GM23338 (cell line): ENCODE measurements around the gene FHDC1. TPM values are rescaled to one million over a fixed set of nuclear protein-coding genes. Genes with fewer than 3 reads are reported as not detected.

ENCODE experiments used
- ATAC-seq: fragments of 200-7000 bp; cut with Tn5 transposase; 3 replicates; pipeline ENCODE4 v1.9.1; 2020
- DNase-seq: peaks from one replicate; pipeline ENCODE4 v3.0.0-alpha.2; 2015; ENCODE audit warnings: low spot score
- H2AFZ ChIP-seq: fragments of 200-600 bp; sonication (generic); 2 replicates; pipeline ENCODE4 v1.8.0; 2016; ENCODE audit warnings: antibody characterized with exemption, mild to moderate bottlenecking, moderate library complexity
- H3F3A ChIP-seq: fragments of 200-600 bp; sonication (generic); replicated peaks from 2 replicates; pipeline ENCODE4 v1.8.0; 2017; ENCODE audit warnings: antibody characterized with exemption, mixed run types, low read depth
- H3K27ac ChIP-seq: fragments of 200-600 bp; sonication (generic); 2 replicates; pipeline ENCODE4 v1.6.1; 2016; ENCODE audit warnings: low read depth
- H3K27me3 ChIP-seq: fragments of 200-600 bp; sonication (generic); 2 replicates; pipeline ENCODE4 v1.8.0; 2016; ENCODE audit warnings: mild to moderate bottlenecking, mixed run types, moderate library complexity; ENCODE audit not compliant: insufficient read depth
- H3K36me3 ChIP-seq: fragments of 200-600 bp; sonication (generic); 2 replicates; pipeline ENCODE4 v1.8.0; 2016; ENCODE audit warnings: mild to moderate bottlenecking; ENCODE audit not compliant: insufficient read depth
- H3K4me1 ChIP-seq: fragments of 200-600 bp; sonication (generic); 2 replicates; pipeline ENCODE4 v1.8.0; 2016; ENCODE audit warnings: mild to moderate bottlenecking, moderate library complexity; ENCODE audit not compliant: insufficient read depth
- H3K4me2 ChIP-seq: fragments of 200-600 bp; sonication (generic); 2 replicates; pipeline ENCODE4 v1.7.1; 2017; ENCODE audit warnings: mixed run types
- H3K4me3 ChIP-seq: fragments of 200-600 bp; sonication (generic); 2 replicates; pipeline ENCODE4 v1.6.1; 2016; ENCODE audit warnings: mixed run types
- H3K79me2 ChIP-seq: fragments of 200-600 bp; sonication (generic); replicated peaks from 2 replicates; pipeline ENCODE4 v1.8.0; 2017; ENCODE audit warnings: mild to moderate bottlenecking; ENCODE audit not compliant: insufficient read depth
- H3K9me2 ChIP-seq: fragments of 200-600 bp; sonication (generic); 2 replicates; pipeline ENCODE4 v1.8.0; 2017; ENCODE audit not compliant: insufficient read depth
- H4K20me1 ChIP-seq: fragments of 200-600 bp; sonication (generic); replicated peaks from 2 replicates; pipeline ENCODE4 v1.8.0; 2017; ENCODE audit warnings: mild to moderate bottlenecking; ENCODE audit not compliant: insufficient read depth
- H3K27ac Mint-ChIP-seq: 2 replicates; pipeline ENCODE4 v1.8.0; 2020; ENCODE audit warnings: inconsistent platforms, mild to moderate bottlenecking, moderate library complexity, mixed read lengths
- H3K27me3 Mint-ChIP-seq: 3 replicates; pipeline ENCODE4 v1.8.0; 2022; ENCODE audit warnings: low read depth, mild to moderate bottlenecking, moderate library complexity, mixed read lengths, inconsistent platforms; ENCODE audit not compliant: insufficient read depth, poor library complexity
- H3K36me3 Mint-ChIP-seq: 3 replicates; pipeline ENCODE4 v1.8.0; 2021; ENCODE audit warnings: low read depth, mild to moderate bottlenecking, inconsistent platforms, moderate library complexity, mixed read lengths
- H3K4me1 Mint-ChIP-seq: 3 replicates; pipeline ENCODE4 v1.8.0; 2020; ENCODE audit warnings: mild to moderate bottlenecking, inconsistent platforms, mixed read lengths
- H3K4me3 Mint-ChIP-seq: 3 replicates; pipeline ENCODE4 v1.8.0; 2021; ENCODE audit warnings: moderate library complexity, mild to moderate bottlenecking, inconsistent platforms, mixed read lengths
- H3K9me3 Mint-ChIP-seq: 3 replicates; pipeline ENCODE4 v1.8.0; 2020; ENCODE audit warnings: moderate library complexity, mild to moderate bottlenecking, inconsistent platforms, mixed read lengths
- CREB1 ChIP-seq: fragments of 250-450 bp; sonication (Bioruptor Pico); IDR thresholded peaks from 2 replicates; pipeline ENCODE4 v1.5.0; 2020; ENCODE audit warnings: low read depth, mild to moderate bottlenecking, moderate library complexity
- CTCF ChIP-seq, 2 experiments: fragments of 200-600 bp in 1 of 2; sonication (generic) in 1 of 2; conservative IDR thresholded peaks; 2 replicates each; pipeline versions ENCODE4 v1.5.1 to v1.6.1; 2016 to 2017; ENCODE audit warnings: antibody characterized with exemption in 2 of 2, low read depth in 2 of 2, mild to moderate bottlenecking in 2 of 2, moderate library complexity in 1 of 2
- ETS1 ChIP-seq: IDR thresholded peaks from 2 replicates; pipeline ENCODE4 v1.6.1; 2016; ENCODE audit warnings: antibody characterized with exemption
- EZH2 ChIP-seq: fragments of 200-600 bp; sonication (generic); IDR thresholded peaks from one replicate; pipeline ENCODE4 v1.8.0; 2017; ENCODE audit warnings: antibody characterized with exemption, mild to moderate bottlenecking, low read depth; ENCODE audit not compliant: unreplicated experiment
- EZH2phosphoT487 ChIP-seq: fragments of 200-600 bp; sonication (generic); IDR thresholded peaks from one replicate; pipeline ENCODE4 v1.8.1; 2018; ENCODE audit warnings: antibody characterized with exemption; ENCODE audit not compliant: unreplicated experiment
- JUNB ChIP-seq: IDR thresholded peaks from one replicate; pipeline ENCODE4 v1.6.1; 2016; ENCODE audit warnings: antibody characterized with exemption; ENCODE audit not compliant: unreplicated experiment
- NANOG ChIP-seq: IDR thresholded peaks from 2 replicates; pipeline ENCODE4 v1.6.1; 2016; ENCODE audit warnings: antibody characterized with exemption, borderline replicate concordance
- POLR2AphosphoS5 ChIP-seq: IDR thresholded peaks from 2 replicates; pipeline ENCODE4 v1.6.1; 2016; ENCODE audit warnings: antibody characterized with exemption, low read depth
- REST ChIP-seq: IDR thresholded peaks from one replicate; pipeline ENCODE4 v1.6.1; 2018; ENCODE audit warnings: antibody characterized with exemption; ENCODE audit not compliant: unreplicated experiment
- STAT1 ChIP-seq: IDR thresholded peaks from one replicate; pipeline ENCODE4 v1.6.1; 2016; ENCODE audit warnings: antibody characterized with exemption; ENCODE audit not compliant: unreplicated experiment
- ZNF114 ChIP-seq: fragments of 250-450 bp; sonication (Bioruptor Pico); IDR thresholded peaks from 2 replicates; pipeline ENCODE4 v1.5.0; 2020; ENCODE audit warnings: mild to moderate bottlenecking, moderate library complexity
- ZNF331 ChIP-seq: fragments of 250-450 bp; sonication (Bioruptor Pico); IDR thresholded peaks from 2 replicates; pipeline ENCODE4 v1.5.0; 2020; ENCODE audit warnings: low read depth, mild to moderate bottlenecking, moderate library complexity
- ZNF462 ChIP-seq: fragments of 250-450 bp; sonication (Bioruptor Pico); IDR thresholded peaks from 2 replicates; pipeline ENCODE4 v1.5.0; 2020; ENCODE audit warnings: mild to moderate bottlenecking, moderate library complexity
- polyA plus RNA-seq: library from polyadenylated mRNA; unstranded; fragments of >200 nt; fragmentation: Nextera tagmentation; extraction: Ambion mirVana; gene quantifications from 2 replicates; pipeline ENCODE4 v1.2.1, GENCODE V29; 2016
- total RNA-seq: library from RNA; depleted of rRNA; stranded (reverse); fragments of >200 nt; shearing (Covaris generic); gene quantifications from 2 replicates; pipeline ENCODE4 v1.2.3, GENCODE V29; 2014

Gene FHDC1
- total and polyA plus RNA-seq, 2 experiments from 2014 or later, result 9.5 to 22.8 TPM

- peaks cover 5% of the 10 kb centered on the region for H3K27me3 Mint-ChIP-seq
- peaks cover 3% of the 10 kb centered on the region for H3K4me1 Mint-ChIP-seq
- Histone ChIP-seq H3K79me2 (no peaks in the 10 kb centered on the region), H3K36me3 (peaks cover 27% of the 10 kb centered on the region), H4K20me1 (no peaks in the 10 kb centered on the region), H3F3A (no peaks in the 10 kb centered on the region), H3K4me1 (peaks cover 8% of the 10 kb centered on the region), H3K27me3 (no peaks in the 10 kb centered on the region), H3K4me2 (no peak overlapping the region), H3K27ac (no peak overlapping the region), H3K4me3 (no peak overlapping the region), H3K9me2 (no peaks in the 10 kb centered on the region), H2AFZ (no peak overlapping the region)
- DNase-seq (peak; percentile 79), ATAC-seq (no peak)
- TF ChIP-seq ZNF114 (CRISPR knock-in tag) (no peak), ZNF331 (CRISPR knock-in tag) (no peak), ETS1 (no peak), REST (no peak), CTCF (conservative IDR thresholded peaks at IDR 0.05; ENCODE audit: low read depth in 2 of 2) (no peak), EZH2phosphoT487 (no peak), JUNB (no peak), EZH2 (no peak), POLR2AphosphoS5 (no peak), CREB1 (CRISPR knock-in tag) (no peak), ZNF462 (CRISPR knock-in tag) (no peak), STAT1 (no peak), NANOG (no peak)
- no peak overlapping the region for H3K4me3 Mint-ChIP-seq
- H3K36me3 Mint-ChIP-seq, result peaks cover 45% of the 10 kb centered on the region
- H3K27ac Mint-ChIP-seq, result no peak overlapping the region
- peaks cover 41% of the 10 kb centered on the region for H3K9me3 Mint-ChIP-seq
Measured at GRCh38 chr4:152920768-152921167, 15.4 kb upstream of the FHDC1 start.
